ENCODE results near the gene CAPN11.

- TF ChIP-seq REST (IDR thresholded peaks at IDR 0.05; ENCODE audit: low read depth): no peak
- no peak for TF ChIP-seq CTCF (IDR thresholded peaks at IDR 0.05 in 2 of 3, conservative IDR thresholded peaks at IDR 0.05 in 1 of 3; ENCODE audit: borderline replicate concordance in 1 of 3, insufficient read depth in 1 of 3, low read depth in 2 of 3, low read length in 2 of 3)
- TF ChIP-seq EZH2 (IDR thresholded peaks at IDR 0.05): no peak
- no peak for TF ChIP-seq ZFX (IDR thresholded peaks at IDR 0.05)
- TF ChIP-seq ZNF274 (IDR thresholded peaks at IDR 0.05; ENCODE audit: low read depth, low read length): no peak
- no peak for TF ChIP-seq ZBTB33 (IDR thresholded peaks at IDR 0.05; ENCODE audit: extremely low read depth, insufficient replicate concordance, low read length)
- no peak for TF ChIP-seq POLR2AphosphoS5 (IDR thresholded peaks at IDR 0.05; ENCODE audit: low read depth, low read length)
- no peak for TF ChIP-seq MAX (IDR thresholded peaks at IDR 0.05)
Observed at GRCh38 chr6:44126320-44127149, 32.1 kb upstream of the CAPN11 start.

Data from HCT116 (cell line).